OCI-LY7 (cell line): Measurements from ENCODE around the gene DNAJC27.

Source experiments
- CTCF ChIP-seq: fragments of 200-600 bp; sonication (generic); conservative IDR thresholded peaks from 2 replicates; pipeline ENCODE4 v1.5.1; 2014; ENCODE audit warnings: mild to moderate bottlenecking, antibody characterized with exemption, low read length, moderate library complexity, mixed read lengths
- EZH2phosphoT487 ChIP-seq: fragments of 200-600 bp; sonication (generic); IDR thresholded peaks from 2 replicates; pipeline ENCODE4 v1.6.1; 2018; ENCODE audit warnings: low read depth, borderline replicate concordance, mild to moderate bottlenecking, mixed run types, antibody characterized with exemption, low read length, moderate library complexity, mixed read lengths

GRCh38 chr2:24994146-24994724 is 22.5 kb upstream of the DNAJC27 start:
- TF ChIP-seq CTCF (no peak), EZH2phosphoT487 (no peak)
